Sciatic nerve (tissue), 2 donors: Measurements from ENCODE around the gene EPB41L1. TPM values are rescaled to one million over a fixed set of nuclear protein-coding genes. Genes with fewer than 3 reads are reported as not detected.
A peak's percentile ranks its signal among the peaks of the same experiment; 100 is the strongest.
"Not testable (repeated sequence)": the region's sequence is repeated elsewhere in the genome, so short reads cannot be mapped to it uniquely, and the experiment has no call there.

ENCODE experiments used
- ATAC-seq: fragments of 200-7000 bp; cut with Tn5 transposase; one replicate; pipeline ENCODE4 v1.9.1; 2020; ENCODE audit warnings: mild to moderate bottlenecking, moderate library complexity
- DNase-seq: peaks from one replicate; pipeline ENCODE4 v3.0.0-alpha.2; 2020; ENCODE audit warnings: low spot score
- intact Hi-C: fragments of 100-400 bp; cut with DNase I; formaldehyde crosslinking; loops from one replicate; pipeline ENCODE4 v1.14.2; 2022
- total RNA-seq: library from RNA; stranded (reverse); fragmentation: NEBNext Ultra II Directional; extraction: Animal tissue kit (Norgen Biotek cat#: 25700); gene quantifications from one replicate; pipeline ENCODE4 v1.2.1, GENCODE V29; 2021
- donor health status: DM: no; HTN: no; CAD: no.
- donor health status: DM: no; HTN: no; CAD: no.

The EPB41L1 gene
- total RNA-seq, 1 donor from 2014 or later: 53.2 TPM

GRCh38 chr20:36121981-36122930 is 32.3 kb upstream of the EPB41L1 start:
- DNase-seq (no peak), ATAC-seq (no peak)
- intact Hi-C loops: no loop called here

- intact Hi-C loops: no loop called here
Observed at GRCh38 chr20:36122931-36123288, 31.6 kb upstream of the EPB41L1 start.

GRCh38 chr20:36125097-36125496 is 29.4 kb upstream of the EPB41L1 start:
- ATAC-seq (no peak), DNase-seq (no peak)
- intact Hi-C loops: no loop called here

More at GRCh38 chr20:36122931-36123288, 31.6 kb upstream of the EPB41L1 start:
- DNase-seq (no peak), ATAC-seq (no peak)

GRCh38 chr20:36126836-36127527 is 27.6 kb upstream of the EPB41L1 start:
- ATAC-seq: no peak
- no peak for DNase-seq
- intact Hi-C loops: no loop called here

- ATAC-seq: peak; percentile 87
- no peak for DNase-seq
- intact Hi-C loops: no loop called here
Observed at GRCh38 chr20:36128463-36129159, 25.9 kb upstream of the EPB41L1 start.

DNA sequence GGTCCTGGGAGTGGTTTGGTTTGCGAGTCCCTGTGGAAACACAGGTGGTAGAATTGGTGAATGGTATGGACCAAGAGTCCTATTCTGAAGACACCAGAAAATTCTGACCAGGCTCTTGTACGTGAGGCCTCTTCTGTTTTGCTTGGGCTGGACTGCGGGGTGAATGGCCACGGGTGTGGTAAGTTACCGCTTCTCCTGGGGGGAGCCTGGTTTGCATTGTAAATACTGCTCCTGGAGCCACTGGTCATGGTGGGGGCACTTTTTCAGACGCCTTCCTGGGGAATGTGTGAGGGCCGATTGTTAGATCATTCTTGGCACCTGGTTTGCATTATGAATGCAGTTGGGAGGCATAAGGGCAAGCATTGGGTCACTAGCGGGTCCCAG is 25.4 kb upstream of the EPB41L1 start:
- peak; percentile 25 for ATAC-seq
- intact Hi-C loops: no loop called here
- DNase-seq: no peak

GRCh38 chr20:36130390-36130789 is 24.1 kb upstream of the EPB41L1 start:
- intact Hi-C loops: no loop called here
- ATAC-seq: peak; percentile 40
- DNase-seq: no peak

DNA sequence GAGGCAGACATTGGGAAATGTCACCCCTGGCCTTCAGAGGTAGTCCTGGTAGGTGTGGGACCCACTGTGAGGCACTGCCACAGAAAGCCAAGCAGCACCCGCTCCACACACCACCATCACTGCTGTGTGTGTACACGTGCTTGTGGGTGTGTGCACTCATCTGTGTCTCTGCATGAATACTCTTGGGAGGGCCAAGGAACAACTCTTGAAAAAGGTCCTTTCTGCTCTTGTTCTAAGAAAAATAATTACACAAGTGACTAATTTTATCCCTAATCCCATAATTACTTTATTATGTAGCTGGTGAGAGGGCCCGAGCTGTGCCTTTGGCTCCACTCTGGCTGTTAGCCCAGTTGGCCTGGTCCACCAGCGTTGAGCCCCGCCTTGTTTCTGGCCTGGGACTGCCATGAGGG is 21.7 kb upstream of the EPB41L1 start:
- intact Hi-C loops: no loop called here
- ATAC-seq: peak; percentile 61
- no peak for DNase-seq

- ATAC-seq: no peak
- intact Hi-C loops: no loop called here
- DNase-seq: no peak
Observed at GRCh38 chr20:36133821-36134220, 20.7 kb upstream of the EPB41L1 start.

GRCh38 chr20:36135159-36135558 is 19.4 kb upstream of the EPB41L1 start:
- DNase-seq (no peak), ATAC-seq (no peak)
- intact Hi-C loops: loop anchor here (5.0 kb wide), 1 partner anchor 138 kb away; no protein-coding TSS in a partner anchor

DNA sequence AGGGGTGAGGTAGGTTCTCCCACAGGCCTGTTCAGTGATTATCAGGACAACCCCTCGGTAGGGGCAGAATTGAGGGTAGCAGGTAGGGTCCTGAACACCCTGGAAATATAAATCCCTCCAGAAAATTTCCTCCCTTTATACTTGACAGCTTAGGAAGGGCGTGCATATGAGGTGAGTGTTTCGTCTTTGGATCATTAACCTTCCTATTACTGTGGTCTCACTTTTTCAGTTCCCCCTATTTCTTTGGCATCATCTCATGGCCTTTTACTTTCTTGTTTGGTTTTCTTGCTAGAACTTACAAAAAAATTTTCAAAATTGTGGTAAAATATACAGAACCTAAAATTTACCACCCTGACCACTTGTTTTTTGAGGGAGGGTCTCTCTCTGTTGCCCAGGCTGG is 18.7 kb upstream of the EPB41L1 start:
- no peak for DNase-seq
- ATAC-seq: no peak
- intact Hi-C loops: loop anchor here (5.0 kb wide), 1 partner anchor 139 kb away; no protein-coding TSS in a partner anchor

DNA sequence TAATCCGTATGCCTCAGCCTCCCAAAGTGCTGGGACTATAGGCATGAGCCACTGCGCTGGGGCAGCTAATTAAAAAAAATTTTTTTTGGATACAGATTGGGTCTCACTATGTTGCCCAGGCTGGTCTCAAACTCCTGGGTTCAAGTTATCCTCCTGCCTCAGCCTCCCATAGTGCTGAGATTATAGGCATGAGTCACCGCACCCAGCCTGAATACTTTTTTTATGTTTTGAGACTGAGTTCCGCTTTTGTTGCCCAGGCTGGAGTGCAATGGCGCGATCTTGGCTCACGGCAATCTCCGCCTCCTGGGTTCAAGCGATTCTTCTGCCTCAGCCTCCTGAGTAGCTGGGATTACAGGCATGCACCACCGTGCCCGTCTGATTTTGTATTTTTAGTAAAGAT is 17.2 kb upstream of the EPB41L1 start:
- ATAC-seq, DNase-seq: not testable (repeated sequence)
- intact Hi-C loops: loop anchor here (5.0 kb wide), 1 partner anchor 140 kb away; no protein-coding TSS in a partner anchor

DNA sequence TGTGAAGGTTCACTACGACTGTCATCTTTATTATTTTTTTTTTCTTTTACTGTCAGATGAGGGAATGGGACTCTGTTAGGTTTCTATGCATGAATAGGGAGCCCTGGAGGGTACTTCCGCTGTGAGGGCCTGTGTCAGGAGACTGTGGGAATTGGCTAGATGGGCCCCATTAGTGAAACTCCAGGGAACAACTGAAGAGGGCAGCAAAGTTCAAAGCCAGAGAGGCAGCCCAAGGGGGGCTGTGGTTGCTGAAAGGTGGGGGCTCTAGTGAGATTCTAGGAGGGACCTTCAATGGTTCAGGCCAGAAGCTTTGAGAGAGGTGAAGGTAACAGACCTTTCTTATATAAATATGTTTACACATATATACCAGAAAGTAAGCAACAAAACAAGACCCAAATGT is 13.2 kb upstream of the EPB41L1 start:
- DNase-seq: no peak
- no peak for ATAC-seq
- intact Hi-C loops: no loop called here

DNA sequence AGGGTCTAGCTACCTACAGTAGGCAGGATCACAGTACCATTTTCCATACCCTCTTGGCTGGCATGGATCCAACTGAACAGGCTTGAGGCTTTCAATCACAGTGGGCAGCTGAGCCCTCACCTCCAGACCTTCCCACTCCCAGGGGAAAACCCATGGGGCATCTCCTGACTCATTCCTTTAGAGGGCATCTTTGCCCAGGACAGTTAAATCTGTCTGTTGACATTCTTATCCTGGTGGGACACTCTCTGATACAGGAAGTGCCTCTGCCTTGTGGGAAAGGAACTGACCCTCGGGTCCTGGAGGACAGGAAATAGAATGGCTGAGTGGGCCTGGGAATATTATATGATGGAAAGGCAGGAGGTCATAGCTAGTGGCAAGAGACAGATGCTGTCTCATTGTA is 10.2 kb upstream of the EPB41L1 start:
- ATAC-seq (no peak), DNase-seq (no peak)
- intact Hi-C loops: no loop called here

- intact Hi-C loops: no loop called here
- no peak for DNase-seq
- no peak for ATAC-seq
Observed at GRCh38 chr20:36145877-36146707, 8.4 kb upstream of the EPB41L1 start.

DNA sequence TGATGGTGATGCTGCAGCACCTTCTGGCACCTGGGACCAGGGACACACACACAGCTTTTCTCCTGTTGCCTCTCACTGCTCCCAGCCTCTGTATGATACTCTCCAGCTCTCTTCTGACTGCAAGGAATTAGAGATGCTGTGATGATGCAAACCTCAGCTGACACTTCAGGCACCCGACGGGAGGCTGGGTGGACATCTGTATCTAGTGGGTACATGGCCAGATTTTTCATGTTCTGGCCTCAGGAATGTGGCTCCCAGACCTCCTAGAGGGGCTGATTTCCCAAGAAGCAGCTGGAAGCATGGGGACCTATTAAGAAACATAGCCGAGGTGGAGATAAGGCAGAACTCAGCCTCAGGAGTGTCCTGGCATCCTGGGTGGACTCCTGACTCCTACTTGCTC is 6.8 kb upstream of the EPB41L1 start:
- DNase-seq: no peak
- intact Hi-C loops: no loop called here
- peak; percentile 48 for ATAC-seq

GRCh38 chr20:36148439-36148838 is 6.1 kb upstream of the EPB41L1 start:
- no peak for DNase-seq
- intact Hi-C loops: no loop called here
- ATAC-seq: no peak

GRCh38 chr20:36149012-36149411 is 5.5 kb upstream of the EPB41L1 start:
- ATAC-seq (no peak), DNase-seq (no peak)
- intact Hi-C loops: no loop called here

DNA sequence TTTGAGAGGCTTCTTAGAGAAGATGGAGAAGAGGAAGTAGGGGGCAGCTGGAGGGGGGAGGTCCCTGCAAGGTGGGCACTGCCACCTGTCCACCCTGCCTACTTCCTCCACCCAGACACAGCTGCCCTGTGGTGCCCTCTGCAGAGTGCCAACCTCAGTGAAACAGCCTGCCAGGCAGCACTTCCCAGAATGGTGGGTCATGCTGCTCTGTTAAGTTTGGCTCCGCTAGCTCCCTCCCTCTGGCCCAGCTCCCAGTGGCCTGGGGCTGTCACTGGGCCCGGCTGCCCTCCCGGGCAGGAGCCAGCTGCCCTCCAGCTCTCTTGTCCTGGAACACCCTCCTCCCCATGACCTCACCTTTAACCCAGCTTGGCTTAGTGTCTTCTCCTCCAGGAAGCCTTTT is 5.1 kb upstream of the EPB41L1 start:
- DNase-seq (no peak), ATAC-seq (no peak)
- intact Hi-C loops: no loop called here
